Raji (cell line): Measurements from ENCODE around the gene STX5.
A peak's percentile ranks its signal among the peaks of the same experiment; 100 is the strongest.

Source experiments
- POLR2A ChIP-seq: IDR thresholded peaks from 2 replicates; pipeline ENCODE4 v1.6.1; 2011; ENCODE audit warnings: low read depth, low read length, control low read depth; ENCODE audit not compliant: insufficient read depth

STX5 gene

DNA sequence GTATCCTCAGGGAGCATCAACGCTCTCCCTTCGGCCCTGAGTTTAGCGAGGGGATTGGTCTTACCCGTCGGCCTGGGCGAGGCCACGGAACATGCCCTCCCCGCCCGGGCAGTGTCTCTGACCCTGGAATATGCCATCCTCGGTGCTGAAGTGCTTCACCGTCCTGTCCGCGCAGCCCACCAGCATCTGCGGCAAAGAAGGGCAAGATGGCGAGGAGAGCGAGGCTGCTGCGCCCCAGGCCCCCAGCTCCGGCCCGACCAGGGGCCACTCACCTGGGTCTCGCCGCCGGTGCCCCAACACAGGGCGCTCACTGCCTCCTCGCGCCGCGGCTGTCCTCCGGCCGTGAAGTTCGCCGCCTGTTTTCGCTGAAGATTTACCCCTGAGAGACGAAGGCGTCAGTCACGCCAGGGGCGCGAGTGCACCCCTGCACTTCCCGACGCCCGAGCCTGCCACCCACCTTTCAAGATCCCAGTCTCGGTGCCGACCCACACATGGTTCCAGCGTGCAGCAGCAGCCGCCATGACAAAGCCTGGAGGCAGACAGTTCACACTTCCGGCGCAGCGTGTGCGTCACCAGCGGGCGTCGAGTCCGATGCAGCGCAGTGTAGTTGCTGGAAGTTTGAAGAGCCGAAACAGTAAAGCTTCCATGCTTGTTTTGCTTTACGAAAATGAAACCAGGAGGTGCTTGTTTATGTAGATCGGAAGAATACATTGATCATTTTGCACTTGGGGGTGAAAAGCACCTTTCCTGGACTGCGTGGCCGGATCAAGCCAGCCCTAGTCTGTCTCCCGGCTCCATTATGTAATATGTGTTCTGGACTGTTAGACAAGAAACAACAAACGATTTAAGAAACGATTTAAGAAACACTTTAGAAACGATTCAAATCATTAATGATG, 7.4 kb upstream of the STX5 start, which contains the start of gene WDR74:
WDR74 (minus strand) TSS at position 541 of the 896 bp plus-strand sequence; CDS start at position 521, 20 bp downstream.
- TF ChIP-seq POLR2A: peak; percentile 98

GRCh38 chr11:62835336-62835735, 3.5 kb upstream of the STX5 start:
- no peak for TF ChIP-seq POLR2A

- no peak for TF ChIP-seq POLR2A
These were observed 734 bp upstream of the STX5 start, which contains the start of gene TEX54 for GRCh38 chr11:62832336-62833234. Gene TEX54 (minus strand): TSS chr11:62832841.

- TF ChIP-seq POLR2A: no peak
These were observed 839 bp downstream of the STX5 start for GRCh38 chr11:62830904-62831519.

DNA sequence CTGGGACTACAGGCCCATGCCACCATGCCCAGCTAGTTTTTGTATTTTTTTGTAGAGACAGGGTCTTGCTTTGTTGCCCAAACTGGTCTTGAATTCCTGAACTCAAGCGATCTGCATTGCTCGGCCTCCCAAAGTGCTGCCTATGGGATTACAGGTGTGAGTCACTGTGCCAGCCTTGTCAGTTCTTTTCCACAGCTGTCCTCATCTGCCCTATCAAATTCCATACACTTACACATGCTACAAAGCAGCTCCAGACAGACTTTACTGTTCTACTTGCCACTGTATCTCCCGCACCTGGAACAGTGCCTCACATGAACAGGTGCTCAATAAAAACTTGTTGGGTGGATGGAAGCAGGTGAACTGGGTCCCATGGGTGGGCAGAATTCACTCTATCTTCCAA, 8.2 kb downstream of the STX5 start:
- TF ChIP-seq POLR2A: no peak

GRCh38 chr11:62817129-62817528, 14.7 kb downstream of the STX5 start:
- no peak for TF ChIP-seq POLR2A

GRCh38 chr11:62816557-62816956, 15.3 kb downstream of the STX5 start:
- no peak for TF ChIP-seq POLR2A

DNA sequence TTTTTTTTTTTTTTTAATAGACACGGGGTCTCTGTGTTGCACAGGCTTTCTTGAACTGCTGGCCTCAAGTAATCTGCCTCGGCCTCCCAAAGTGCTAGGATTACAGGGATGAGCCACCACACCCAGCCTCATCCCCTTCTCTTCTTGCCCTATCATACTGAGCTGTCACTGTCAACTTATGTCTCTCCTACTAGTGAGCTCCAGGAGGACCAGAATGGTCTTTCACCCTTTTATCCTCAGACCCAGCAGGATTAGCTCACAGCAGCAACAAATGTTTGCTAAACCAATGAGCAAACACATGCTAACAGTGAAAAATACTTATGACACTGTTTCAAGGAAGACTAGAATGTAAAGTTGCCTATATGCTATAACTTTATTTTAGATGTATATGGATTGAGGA, 20.2 kb downstream of the STX5 start:
- TF ChIP-seq POLR2A: no peak

- TF ChIP-seq POLR2A: no peak
These were observed 21.1 kb downstream of the STX5 start for GRCh38 chr11:62810748-62811147.

DNA sequence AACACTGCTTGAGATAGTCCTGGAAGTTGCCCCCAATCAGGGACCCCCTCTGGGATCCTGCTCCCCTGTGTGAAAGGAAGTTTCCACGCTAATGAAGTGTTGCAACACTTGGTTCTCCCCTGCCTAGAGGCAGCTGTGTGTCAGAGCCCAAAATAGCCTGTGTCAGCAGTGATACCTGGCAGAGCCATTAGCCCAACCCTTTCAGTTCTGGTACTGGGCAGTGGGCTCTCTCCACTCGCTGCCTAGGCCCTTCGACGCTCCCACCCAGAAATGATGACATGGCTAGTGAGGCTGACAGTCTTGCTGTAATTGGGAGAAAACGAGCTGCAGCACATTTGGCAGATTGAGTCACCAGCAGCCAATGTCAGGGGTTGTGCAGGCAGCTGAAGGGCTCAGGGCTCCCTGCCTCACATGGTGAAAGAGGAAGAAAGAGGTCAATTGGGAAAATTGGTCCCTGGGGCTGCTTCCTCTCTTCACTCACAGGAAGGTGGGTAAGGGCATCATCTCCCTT, 25.2 kb downstream of the STX5 start:
- TF ChIP-seq POLR2A: no peak

DNA sequence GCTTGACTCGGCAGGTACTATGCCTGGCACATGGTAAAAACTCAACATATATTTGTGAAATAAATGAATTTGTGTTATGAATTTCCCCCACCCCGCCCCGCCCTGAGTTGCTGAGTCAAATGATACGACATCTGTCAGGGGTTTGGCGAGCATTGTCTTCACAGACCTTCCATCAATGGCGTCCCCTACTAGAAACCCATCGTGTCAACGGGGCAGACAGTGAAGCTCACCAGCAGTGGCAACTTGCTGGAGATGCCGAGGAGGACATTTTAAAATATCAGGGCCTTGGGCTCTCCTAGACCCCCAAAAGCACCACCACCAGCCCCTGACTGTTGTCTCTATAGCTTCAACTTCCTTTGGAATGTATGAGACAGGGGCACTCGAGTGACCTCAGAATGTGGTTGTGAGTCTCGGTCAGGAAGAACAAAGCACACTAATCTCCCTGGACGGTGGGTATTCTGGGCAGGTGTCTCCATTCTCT, 25.9 kb downstream of the STX5 start:
- TF ChIP-seq POLR2A: no peak

DNA sequence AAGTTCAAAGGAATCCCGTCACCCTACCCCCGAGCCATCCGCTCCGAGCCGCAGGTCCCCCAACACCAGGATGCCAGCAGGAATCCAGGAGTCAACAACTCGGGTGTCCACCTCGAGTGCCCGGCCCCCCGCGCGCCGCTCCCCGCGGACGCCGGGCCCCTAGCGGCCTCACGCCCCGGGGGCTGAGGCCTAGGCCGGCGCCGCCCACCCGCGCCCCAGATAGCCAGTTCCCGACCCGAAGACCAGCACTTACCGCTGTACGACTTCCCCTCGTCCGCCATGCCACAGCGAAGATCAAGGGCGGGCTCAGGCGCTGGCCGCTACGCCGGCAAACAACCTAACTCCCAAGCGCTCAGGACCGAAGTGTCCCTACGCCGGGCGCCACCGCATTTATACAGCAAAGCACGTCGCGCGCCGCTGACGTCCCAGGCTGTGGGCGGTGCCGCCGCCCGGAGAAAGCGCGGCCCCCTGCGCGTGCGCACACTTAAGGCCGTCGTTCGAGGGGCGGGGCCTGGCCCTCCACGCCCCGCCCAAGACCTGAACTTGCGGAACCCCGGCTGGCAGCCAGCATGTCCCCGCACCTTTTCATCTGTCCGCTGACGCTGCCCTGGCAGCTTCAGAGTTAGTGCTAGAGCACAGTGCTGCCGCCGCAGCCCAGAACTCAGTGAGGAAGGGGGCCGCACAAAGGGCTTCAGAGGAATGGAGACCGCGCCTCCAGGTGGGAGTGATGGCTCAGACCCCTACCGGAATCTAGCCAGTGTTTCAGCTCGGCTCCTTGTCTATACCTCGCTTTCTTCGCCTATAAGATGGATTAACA, 26.6 kb downstream of the STX5 start, which contains the start of gene NXF1:
NXF1 (minus strand) TSS at position 365 of the 817 bp plus-strand sequence; CDS start at position 281, 84 bp downstream.
- peak; percentile 100 for TF ChIP-seq POLR2A

- no peak for TF ChIP-seq POLR2A
These were observed 27.4 kb downstream of the STX5 start for GRCh38 chr11:62804310-62805075.
